ENCODE results near the gene LHFPL3. TPM values are rescaled to one million over a fixed set of nuclear protein-coding genes. Genes with fewer than 3 reads are reported as not detected.

The LHFPL3 gene
- total RNA-seq, 2 donors from 2014 or later, result not detected

- no peak overlapping the region for H3K4me3 ChIP-seq
- H3K27ac ChIP-seq, result no peak overlapping the region
- H3K9me3 ChIP-seq, result no peaks in the 10 kb centered on the region
- no peaks in the 10 kb centered on the region for H3K27me3 ChIP-seq
- H3K36me3 ChIP-seq, result no peaks in the 10 kb centered on the region
- no peak for TF ChIP-seq CTCF (IDR thresholded peaks at IDR 0.05)
- H3K4me1 ChIP-seq, result no peaks in the 10 kb centered on the region
- DNase-seq (ENCODE audit: low spot score), result no peak
These were observed 31.5 kb upstream of the LHFPL3 start for GRCh38 chr7:104296900-104297299.

- no peak for DNase-seq (ENCODE audit: low spot score)
These were observed 29.1 kb upstream of the LHFPL3 start for GRCh38 chr7:104299323-104299722.

GRCh38 chr7:104299777-104300176 is 28.6 kb upstream of the LHFPL3 start:
- no peak overlapping the region for H3K4me3 ChIP-seq
- no peaks in the 10 kb centered on the region for H3K27me3 ChIP-seq
- H3K4me1 ChIP-seq, result no peaks in the 10 kb centered on the region
- no peak for TF ChIP-seq CTCF (IDR thresholded peaks at IDR 0.05)
- H3K36me3 ChIP-seq, result no peaks in the 10 kb centered on the region
- no peaks in the 10 kb centered on the region for H3K9me3 ChIP-seq
- no peak for DNase-seq (ENCODE audit: low spot score)
- H3K27ac ChIP-seq, result no peak overlapping the region

More at GRCh38 chr7:104299323-104299722, 29.1 kb upstream of the LHFPL3 start:
- no peak overlapping the region for H3K27ac ChIP-seq
- no peaks in the 10 kb centered on the region for H3K27me3 ChIP-seq
- no peaks in the 10 kb centered on the region for H3K36me3 ChIP-seq
- H3K4me3 ChIP-seq, result no peak overlapping the region
- no peaks in the 10 kb centered on the region for H3K4me1 ChIP-seq
- no peak for TF ChIP-seq CTCF (IDR thresholded peaks at IDR 0.05)
- no peaks in the 10 kb centered on the region for H3K9me3 ChIP-seq

GRCh38 chr7:104306793-104307192 is 21.6 kb upstream of the LHFPL3 start:
- DNase-seq (ENCODE audit: low spot score), result no peak
- Histone ChIP-seq H3K36me3 (no peaks in the 10 kb centered on the region), H3K27ac (no peak overlapping the region), H3K27me3 (no peaks in the 10 kb centered on the region), H3K4me1 (no peaks in the 10 kb centered on the region), H3K4me3 (no peak overlapping the region), H3K9me3 (no peaks in the 10 kb centered on the region)
- TF ChIP-seq CTCF (IDR thresholded peaks at IDR 0.05), result no peak

GRCh38 chr7:104317948-104318629 is 10.3 kb upstream of the LHFPL3 start:
- H3K4me3 ChIP-seq, result no peak overlapping the region
- H3K27ac ChIP-seq, result no peak overlapping the region
- no peak for TF ChIP-seq CTCF (IDR thresholded peaks at IDR 0.05)
- H3K9me3 ChIP-seq, result peaks cover 0 to 34% of the 10 kb centered on the region in 2 donors
- no peaks in the 10 kb centered on the region for H3K27me3 ChIP-seq
- H3K4me1 ChIP-seq, result no peaks in the 10 kb centered on the region
- no peak for DNase-seq (ENCODE audit: low spot score)
- H3K36me3 ChIP-seq, result no peaks in the 10 kb centered on the region

GRCh38 chr7:104327534-104327933 is 869 bp upstream of the LHFPL3 start:
- Histone ChIP-seq H3K27ac (no peak overlapping the region), H3K4me3 (no peak overlapping the region), H3K36me3 (no peaks in the 10 kb centered on the region), H3K9me3 (no peaks in the 10 kb centered on the region), H3K27me3 (peaks cover 6 to 10% of the 10 kb centered on the region in 2 donors), H3K4me1 (peaks cover 0 to 17% of the 10 kb centered on the region in 2 donors)
- TF ChIP-seq CTCF (IDR thresholded peaks at IDR 0.05), result no peak
- no peak for DNase-seq (ENCODE audit: low spot score)
